WTC11 (cell line): ENCODE results near the gene UNC119B. TPM values are rescaled to one million over a fixed set of nuclear protein-coding genes. Genes with fewer than 3 reads are reported as not detected.

Experiments used
- ATF1 ChIP-seq: sonication (generic); formaldehyde crosslinking; IDR thresholded peaks from 2 replicates; pipeline ENCODE4 v1.8.1; 2023; ENCODE audit warnings: mild to moderate bottlenecking, moderate library complexity, missing genetic modification reagents
- ATF3 ChIP-seq: sonication (generic); formaldehyde crosslinking; conservative IDR thresholded peaks from 2 replicates; pipeline ENCODE4 v1.8.1; 2022; ENCODE audit warnings: mild to moderate bottlenecking, missing genetic modification reagents
- CBFB ChIP-seq: sonication (generic); formaldehyde crosslinking; IDR thresholded peaks from 2 replicates; pipeline ENCODE4 v1.8.1; 2022; ENCODE audit warnings: mild to moderate bottlenecking, low read depth, missing genetic modification reagents
- E2F1 ChIP-seq: sonication (generic); formaldehyde crosslinking; IDR thresholded peaks from 2 replicates; pipeline ENCODE4 v1.8.0; 2022; ENCODE audit warnings: mild to moderate bottlenecking, missing genetic modification reagents
- ELF4 ChIP-seq: sonication (generic); formaldehyde crosslinking; IDR thresholded peaks from 2 replicates; pipeline ENCODE4 v1.8.1; 2022; ENCODE audit warnings: low read depth, mild to moderate bottlenecking, moderate library complexity, missing genetic modification reagents
- ERG ChIP-seq: fragments of 250-450 bp; sonication (Bioruptor Pico); IDR thresholded peaks from 2 replicates; pipeline ENCODE4 v1.8.0; 2021; ENCODE audit warnings: mild to moderate bottlenecking
- ESRRA ChIP-seq: sonication (generic); formaldehyde crosslinking; IDR thresholded peaks from 2 replicates; pipeline ENCODE4 v1.8.1; 2022; ENCODE audit warnings: mild to moderate bottlenecking, missing genetic modification reagents, borderline replicate concordance
- ETV6 ChIP-seq: sonication (generic); formaldehyde crosslinking; IDR thresholded peaks from 2 replicates; pipeline ENCODE4 v1.8.1; 2022; ENCODE audit warnings: mild to moderate bottlenecking, missing genetic modification reagents
- FOXK1 ChIP-seq: sonication (generic); formaldehyde crosslinking; IDR thresholded peaks from 2 replicates; pipeline ENCODE4 v1.8.0; 2022; ENCODE audit warnings: mild to moderate bottlenecking, moderate library complexity, missing genetic modification reagents
- FOXP4 ChIP-seq: sonication (generic); formaldehyde crosslinking; IDR thresholded peaks from 2 replicates; pipeline ENCODE4 v1.8.0; 2022; ENCODE audit warnings: mild to moderate bottlenecking, missing genetic modification reagents
- HMGA2 ChIP-seq: fragments of 250-450 bp; sonication (Bioruptor Pico); IDR thresholded peaks from 2 replicates; pipeline ENCODE4 v1.4.0; 2021; ENCODE audit warnings: mild to moderate bottlenecking, moderate library complexity
- JAZF1 ChIP-seq: fragments of 250-450 bp; sonication (Bioruptor Pico); IDR thresholded peaks from 2 replicates; pipeline ENCODE4 v1.9.0; 2021; ENCODE audit warnings: moderate library complexity, mild to moderate bottlenecking, inconsistent platforms
- KAT7 ChIP-seq: sonication (generic); formaldehyde crosslinking; IDR thresholded peaks from 2 replicates; pipeline ENCODE4 v1.8.1; 2023; ENCODE audit warnings: missing genetic modification reagents, mild to moderate bottlenecking, borderline replicate concordance
- MYBL2 ChIP-seq: sonication (generic); formaldehyde crosslinking; IDR thresholded peaks from 2 replicates; pipeline ENCODE4 v1.8.1; 2023; ENCODE audit warnings: mild to moderate bottlenecking, moderate library complexity, missing genetic modification reagents
- NFYB ChIP-seq: sonication (generic); formaldehyde crosslinking; conservative IDR thresholded peaks from 2 replicates; pipeline ENCODE4 v1.8.0; 2022; ENCODE audit warnings: low read depth, missing genetic modification reagents
- NR3C1 ChIP-seq: sonication (generic); formaldehyde crosslinking; conservative IDR thresholded peaks from 2 replicates; pipeline ENCODE4 v1.8.1; 2023; ENCODE audit warnings: low read depth, mild to moderate bottlenecking, missing genetic modification reagents
- PRDM15 ChIP-seq: sonication (generic); formaldehyde crosslinking; IDR thresholded peaks from 2 replicates; pipeline ENCODE4 v1.8.0; 2022; ENCODE audit warnings: missing genetic modification reagents
- TCF7 ChIP-seq: sonication (generic); formaldehyde crosslinking; IDR thresholded peaks from 2 replicates; pipeline ENCODE4 v1.8.0; 2022; ENCODE audit warnings: mild to moderate bottlenecking, low read depth, missing genetic modification reagents, moderate library complexity
- TEAD1 ChIP-seq: sonication (generic); formaldehyde crosslinking; IDR thresholded peaks from 2 replicates; pipeline ENCODE4 v1.8.0; 2022; ENCODE audit warnings: mild to moderate bottlenecking, missing genetic modification reagents
- TP53 ChIP-seq: sonication (generic); formaldehyde crosslinking; IDR thresholded peaks from 2 replicates; pipeline ENCODE4 v1.8.1; 2023; ENCODE audit warnings: mild to moderate bottlenecking, missing genetic modification reagents
- ZBTB43 ChIP-seq: sonication (generic); formaldehyde crosslinking; IDR thresholded peaks from 2 replicates; pipeline ENCODE4 v1.8.1; 2023; ENCODE audit warnings: mild to moderate bottlenecking, missing genetic modification reagents
- ZNF121 ChIP-seq: sonication (generic); formaldehyde crosslinking; IDR thresholded peaks from 2 replicates; pipeline ENCODE4 v1.8.0; 2023; ENCODE audit warnings: missing genetic modification reagents
- ZNF423 ChIP-seq: fragments of 250-450 bp; sonication (Bioruptor Pico); IDR thresholded peaks from 2 replicates; pipeline ENCODE4 v2.1.2; 2022; ENCODE audit warnings: mild to moderate bottlenecking, moderate library complexity
- ZNF532 ChIP-seq: fragments of 250-450 bp; sonication (Bioruptor Pico); IDR thresholded peaks from 2 replicates; pipeline ENCODE4 v1.9.0; 2021; ENCODE audit warnings: mild to moderate bottlenecking, borderline replicate concordance
- total RNA-seq: library from RNA; stranded (reverse); gene quantifications from 3 replicates; pipeline ENCODE4 v1.2.3, GENCODE V29; 2021

UNC119B gene
- total RNA-seq, 1 experiment from 2014 or later = 53.3 TPM

GRCh38 chr12:120686690-120687577 lies 23.3 kb upstream of the UNC119B start, which contains the start of gene MLEC (continued):
- TF ChIP-seq ZNF532 (CRISPR knock-in tag) (no peak), KAT7 (CRISPR knock-in tag) (peak; percentile 76; the same call in 1 of the 2 replicates), ZBTB43 (CRISPR knock-in tag) (0 out of 2 replicates have a peak, but pooled peaks have one; percentile 66), NR3C1 (CRISPR knock-in tag) (0 out of 2 replicates have a peak, but pooled peaks have one; percentile 59), PRDM15 (CRISPR knock-in tag) (no peak), FOXK1 (CRISPR knock-in tag) (peak; percentile 57; the same call in 1 of the 2 replicates), CBFB (CRISPR knock-in tag) (no peak), HMGA2 (0 out of 2 replicates have a peak, but pooled peaks have one; percentile 5), ZNF423 (CRISPR knock-in tag) (no peak), E2F1 (CRISPR knock-in tag) (0 out of 2 replicates have a peak, but pooled peaks have one; percentile 55), ELF4 (0 out of 2 replicates have a peak, but pooled peaks have one; percentile 29), NFYB (CRISPR knock-in tag) (peak; percentile 80), TCF7 (CRISPR knock-in tag) (no peak; the same call in 1 of the 2 replicates), ETV6 (CRISPR knock-in tag) (peak; percentile 5; the same call in 1 of the 2 replicates), MYBL2 (CRISPR knock-in tag) (peak; percentile 83), ATF1 (0 out of 2 replicates have a peak, but pooled peaks have one; percentile 29), TEAD1 (CRISPR knock-in tag) (no peak), JAZF1 (CRISPR knock-in tag) (no peak), FOXP4 (0 out of 2 replicates have a peak, but pooled peaks have one; percentile 45), ESRRA (CRISPR knock-in tag) (0 out of 2 replicates have a peak, but pooled peaks have one; percentile 48), ZNF121 (no peak), TP53 (peak; percentile 83; the same call in 1 of the 2 replicates), ATF3 (CRISPR knock-in tag) (no peak), ERG (no peak)
